ENCODE measurements around the gene CCDC12.

The CCDC12 gene

DNA sequence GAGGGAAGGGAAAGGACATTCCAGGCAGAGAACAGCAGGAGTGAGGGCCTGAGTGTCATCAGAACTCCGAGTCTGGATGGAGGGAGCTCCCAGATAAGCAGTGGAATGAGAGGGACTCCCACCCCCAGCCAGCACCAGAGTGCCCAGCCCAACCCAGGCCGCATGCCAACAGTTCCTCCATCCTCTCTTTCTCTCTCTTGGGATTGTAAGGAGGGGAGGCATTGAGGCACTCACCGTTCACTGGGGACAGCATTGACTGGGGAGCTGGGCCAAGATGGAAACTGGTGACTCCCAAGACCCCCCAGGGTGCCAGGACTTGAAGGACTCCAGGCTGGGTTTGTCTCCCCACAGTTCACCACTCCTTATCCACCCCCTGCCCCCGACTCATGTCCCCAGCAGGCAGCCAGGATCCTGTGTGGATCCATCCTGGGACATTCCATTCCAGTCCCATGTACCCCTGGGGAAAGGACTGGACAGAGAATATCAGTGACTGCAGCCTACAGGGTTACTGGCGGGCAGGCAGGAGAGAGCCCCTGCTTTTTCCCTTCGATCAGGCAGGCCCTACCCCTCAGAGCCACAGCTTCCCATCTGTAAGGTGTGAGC, 83.3 kb downstream of the CCDC12 start:
- no peak for DNase-seq (ENCODE audit: low spot score)
- TF ChIP-seq, protein P1, sequence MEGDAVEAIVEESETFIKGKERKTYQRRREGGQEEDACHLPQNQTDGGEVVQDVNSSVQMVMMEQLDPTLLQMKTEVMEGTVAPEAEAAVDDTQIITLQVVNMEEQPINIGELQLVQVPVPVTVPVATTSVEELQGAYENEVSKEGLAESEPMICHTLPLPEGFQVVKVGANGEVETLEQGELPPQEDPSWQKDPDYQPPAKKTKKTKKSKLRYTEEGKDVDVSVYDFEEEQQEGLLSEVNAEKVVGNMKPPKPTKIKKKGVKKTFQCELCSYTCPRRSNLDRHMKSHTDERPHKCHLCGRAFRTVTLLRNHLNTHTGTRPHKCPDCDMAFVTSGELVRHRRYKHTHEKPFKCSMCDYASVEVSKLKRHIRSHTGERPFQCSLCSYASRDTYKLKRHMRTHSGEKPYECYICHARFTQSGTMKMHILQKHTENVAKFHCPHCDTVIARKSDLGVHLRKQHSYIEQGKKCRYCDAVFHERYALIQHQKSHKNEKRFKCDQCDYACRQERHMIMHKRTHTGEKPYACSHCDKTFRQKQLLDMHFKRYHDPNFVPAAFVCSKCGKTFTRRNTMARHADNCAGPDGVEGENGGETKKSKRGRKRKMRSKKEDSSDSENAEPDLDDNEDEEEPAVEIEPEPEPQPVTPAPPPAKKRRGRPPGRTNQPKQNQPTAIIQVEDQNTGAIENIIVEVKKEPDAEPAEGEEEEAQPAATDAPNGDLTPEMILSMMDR (IDR thresholded peaks at IDR 0.05; ENCODE audit: borderline replicate concordance, control extremely low read depth, extremely low read depth, insufficient read depth, missing control alignments) = no peak
- in situ Hi-C loops (cut with MboI; ENCODE audit: low sequenced_read_pairs, unreplicated experiment) = loop anchor here (25.0 kb wide), 1 partner anchor 181 kb away; the partner anchor contains the start of genes PRSS50 and TMIE

DNA sequence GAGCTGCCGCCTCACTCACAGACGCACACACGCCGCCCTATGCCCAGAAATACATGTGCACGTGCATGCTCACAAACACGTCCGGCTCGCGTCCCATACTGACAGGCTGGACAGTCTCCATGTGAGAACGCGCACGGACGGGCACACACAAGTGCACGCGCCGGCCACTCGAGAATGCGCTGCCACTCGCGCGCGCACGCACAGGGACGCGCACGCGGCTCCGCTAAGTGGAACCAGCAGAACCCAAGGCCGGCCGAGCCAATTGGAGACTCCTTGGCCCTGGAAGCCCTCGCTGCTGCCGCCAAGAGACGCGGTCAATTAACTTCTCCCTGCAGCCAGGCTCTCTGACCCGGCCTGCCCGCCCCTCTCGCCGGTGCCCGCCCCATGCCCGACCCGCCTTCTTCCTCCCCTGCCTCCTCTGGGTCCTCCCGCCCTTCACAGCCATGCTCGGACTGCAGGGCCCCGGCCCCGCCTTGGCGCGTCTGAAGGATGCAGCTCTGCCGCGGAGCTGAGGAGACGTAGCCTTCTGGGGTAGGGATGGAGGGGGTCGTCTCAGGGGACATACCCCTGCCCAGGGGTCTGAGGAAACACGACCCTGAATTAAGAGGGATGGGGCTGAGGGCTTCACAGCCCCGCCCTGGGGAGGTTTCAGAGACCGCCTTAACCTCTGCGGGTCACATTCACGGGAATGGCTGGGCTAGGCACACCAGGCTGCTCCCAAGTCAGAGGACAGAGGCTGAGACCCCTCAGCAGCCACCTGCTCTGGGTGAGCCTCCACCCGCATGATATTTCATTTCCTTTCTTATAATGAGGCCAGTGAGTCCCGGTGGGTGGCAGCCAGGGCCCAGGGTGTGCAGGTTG, 84.0 kb downstream of the CCDC12 start:
- TF ChIP-seq, protein P1 (IDR thresholded peaks at IDR 0.05; ENCODE audit: borderline replicate concordance, control extremely low read depth, extremely low read depth, insufficient read depth, missing control alignments) = no peak
- in situ Hi-C loops (cut with MboI; ENCODE audit: low sequenced_read_pairs, unreplicated experiment) = loop anchor here (25.0 kb wide), 1 partner anchor 180 kb away; the partner anchor contains the start of genes PRSS50 and TMIE
- no peak for DNase-seq (ENCODE audit: low spot score)

DNA sequence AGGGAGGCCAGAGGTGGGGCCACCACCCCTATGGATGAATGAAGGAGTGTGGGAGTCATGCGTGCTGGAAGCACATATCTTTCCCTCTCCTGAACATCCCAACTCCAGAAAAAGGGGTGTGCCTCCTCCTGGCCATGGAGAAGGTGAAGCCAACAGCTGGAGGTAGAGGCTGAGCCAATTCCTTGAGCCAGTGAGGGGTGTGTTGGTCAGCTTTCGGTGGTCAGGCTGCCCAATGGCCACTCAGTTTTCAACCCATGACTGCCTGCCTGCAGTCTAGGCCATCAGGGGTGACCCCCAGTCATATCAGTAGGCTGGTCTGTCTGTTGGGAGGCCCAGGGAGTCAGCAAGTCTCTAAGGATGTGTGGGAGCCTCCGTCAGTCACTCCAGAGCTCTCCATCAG, 85.4 kb downstream of the CCDC12 start:
- TF ChIP-seq, protein P1 (IDR thresholded peaks at IDR 0.05; ENCODE audit: borderline replicate concordance, control extremely low read depth, extremely low read depth, insufficient read depth, missing control alignments) = no peak
- no peak for DNase-seq (ENCODE audit: low spot score)
- in situ Hi-C loops (cut with MboI; ENCODE audit: low sequenced_read_pairs, unreplicated experiment) = loop anchor here (25.0 kb wide), 1 partner anchor 179 kb away; the partner anchor contains the start of genes PRSS50 and TMIE

DNA sequence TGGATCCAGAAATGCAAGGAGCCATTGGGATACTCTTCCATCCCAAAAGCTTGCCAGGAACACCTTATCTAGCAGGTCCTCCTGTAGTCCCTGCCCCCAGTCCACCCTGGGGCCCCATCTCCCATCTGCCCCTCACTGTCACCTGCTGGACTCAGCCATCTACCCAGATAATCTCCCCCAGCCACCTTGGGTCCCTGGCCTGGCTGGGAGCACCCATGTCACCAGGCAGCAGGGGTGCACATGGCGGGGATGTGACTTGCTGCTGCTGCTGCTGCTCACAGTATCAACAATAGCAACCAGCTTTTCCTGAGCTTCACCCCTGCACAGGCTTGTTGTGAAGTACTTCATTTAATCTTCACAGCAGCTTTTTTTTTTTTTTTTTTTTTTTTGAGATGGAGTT, 86.4 kb downstream of the CCDC12 start:
- TF ChIP-seq, protein P1 (IDR thresholded peaks at IDR 0.05; ENCODE audit: borderline replicate concordance, control extremely low read depth, extremely low read depth, insufficient read depth, missing control alignments) = no peak
- in situ Hi-C loops (cut with MboI; ENCODE audit: low sequenced_read_pairs, unreplicated experiment) = loop anchor here (25.0 kb wide), 1 partner anchor 178 kb away; the partner anchor contains the start of genes PRSS50 and TMIE
- no peak for DNase-seq (ENCODE audit: low spot score)

DNA sequence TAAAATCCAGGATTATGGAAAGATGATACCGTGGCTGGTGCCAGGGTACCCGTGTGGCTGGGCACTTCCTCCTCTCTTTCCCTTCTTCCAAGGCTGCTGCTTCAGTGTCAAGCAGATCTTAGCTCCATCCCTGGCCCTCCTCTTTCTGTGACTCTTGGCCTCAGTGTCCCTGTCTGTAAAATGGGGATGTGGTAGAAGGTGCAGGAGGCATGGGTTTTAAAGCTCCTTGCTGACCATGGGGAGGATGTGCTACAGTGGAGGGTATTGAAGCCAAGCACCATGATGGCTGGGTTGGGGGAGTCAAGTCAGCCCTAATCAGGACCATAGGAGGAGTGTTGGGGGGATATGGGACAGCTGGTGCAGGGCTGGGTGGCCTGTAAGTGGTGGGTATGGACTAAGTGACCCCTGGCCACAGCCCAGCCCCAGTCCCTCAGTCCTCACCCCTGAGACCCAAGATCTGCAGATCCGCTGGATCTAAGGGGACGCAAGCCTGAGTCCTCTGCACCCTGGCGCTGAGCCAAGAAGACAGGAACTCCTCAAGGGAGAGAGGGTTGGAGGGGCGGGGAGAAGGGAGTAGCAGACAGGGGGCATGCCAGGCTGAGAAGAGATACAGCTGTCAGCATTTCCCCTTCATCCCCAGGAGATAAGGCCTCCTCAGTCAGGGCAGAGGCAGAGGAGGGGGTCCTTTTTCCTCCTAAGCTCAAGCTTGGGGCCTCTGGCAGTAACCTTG, 87.0 kb downstream of the CCDC12 start:
- TF ChIP-seq, protein P1 (IDR thresholded peaks at IDR 0.05; ENCODE audit: borderline replicate concordance, control extremely low read depth, extremely low read depth, insufficient read depth, missing control alignments) = no peak
- in situ Hi-C loops (cut with MboI; ENCODE audit: low sequenced_read_pairs, unreplicated experiment) = loop anchor here (25.0 kb wide), 1 partner anchor 177 kb away; the partner anchor contains the start of genes PRSS50 and TMIE
- no peak for DNase-seq (ENCODE audit: low spot score)

DNA sequence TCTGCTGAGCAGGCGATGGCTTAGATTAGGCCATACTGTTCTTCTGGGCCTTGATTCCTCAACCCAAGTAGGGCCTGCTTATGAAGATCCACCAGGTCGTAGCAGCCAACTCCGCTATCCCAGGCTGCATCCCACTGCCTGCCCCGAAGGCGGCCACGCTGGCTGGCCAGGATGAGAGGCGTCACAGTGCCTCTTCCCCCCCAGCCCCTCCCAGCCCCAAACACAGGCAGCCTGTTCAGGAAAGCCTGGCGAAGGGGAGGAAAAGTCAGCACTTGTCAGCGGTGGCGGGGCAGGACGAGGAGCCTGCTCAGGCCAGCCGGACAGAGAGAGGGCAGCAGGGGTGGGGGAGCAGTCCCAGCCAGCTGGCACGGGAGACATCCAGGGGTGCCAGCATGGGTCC, 87.8 kb downstream of the CCDC12 start:
- in situ Hi-C loops (cut with MboI; ENCODE audit: low sequenced_read_pairs, unreplicated experiment) = loop anchor here (25.0 kb wide), 1 partner anchor 176 kb away; the partner anchor contains the start of genes PRSS50 and TMIE
- no peak for DNase-seq (ENCODE audit: low spot score)
- TF ChIP-seq, protein P1 (IDR thresholded peaks at IDR 0.05; ENCODE audit: borderline replicate concordance, control extremely low read depth, extremely low read depth, insufficient read depth, missing control alignments) = no peak

Data from GM13976 (cell line).